NB4 (cell line): Measurements from ENCODE around the gene MND1.

Experiments
- DNase-seq: peaks from one replicate; pipeline ENCODE4 v3.0.0; 2010; ENCODE audit warnings: low read depth
- H3K4me3 ChIP-seq: one replicate; pipeline ENCODE4 v1.5.1; 2011; ENCODE audit warnings: mild to moderate bottlenecking, low read depth, low read length, moderate library complexity
- MAX ChIP-seq: IDR thresholded peaks from 2 replicates; pipeline ENCODE4 v1.6.1; 2011; ENCODE audit warnings: low read depth, low read length
- MYC ChIP-seq: IDR thresholded peaks from 2 replicates; pipeline ENCODE4 v1.6.1; 2011; ENCODE audit warnings: low read depth, low read length
- POLR2A ChIP-seq: IDR thresholded peaks from 2 replicates; pipeline ENCODE4 v1.6.1; 2011; ENCODE audit warnings: mild to moderate bottlenecking; ENCODE audit not compliant: insufficient read length; ENCODE audit errors: extremely low read depth
- TF ChIP-seq, protein P1 (sequence below): IDR thresholded peaks from one replicate; pipeline ENCODE4 v1.5.1; 2012; ENCODE audit warnings: low read depth, low read length

MND1 gene

GRCh38 chr4:153367092-153367491 is 22.6 kb downstream of the MND1 start:
- DNase-seq: no peak
- TF ChIP-seq POLR2A (no peak), MYC (no peak), MAX (no peak)
- TF ChIP-seq, protein P1, sequence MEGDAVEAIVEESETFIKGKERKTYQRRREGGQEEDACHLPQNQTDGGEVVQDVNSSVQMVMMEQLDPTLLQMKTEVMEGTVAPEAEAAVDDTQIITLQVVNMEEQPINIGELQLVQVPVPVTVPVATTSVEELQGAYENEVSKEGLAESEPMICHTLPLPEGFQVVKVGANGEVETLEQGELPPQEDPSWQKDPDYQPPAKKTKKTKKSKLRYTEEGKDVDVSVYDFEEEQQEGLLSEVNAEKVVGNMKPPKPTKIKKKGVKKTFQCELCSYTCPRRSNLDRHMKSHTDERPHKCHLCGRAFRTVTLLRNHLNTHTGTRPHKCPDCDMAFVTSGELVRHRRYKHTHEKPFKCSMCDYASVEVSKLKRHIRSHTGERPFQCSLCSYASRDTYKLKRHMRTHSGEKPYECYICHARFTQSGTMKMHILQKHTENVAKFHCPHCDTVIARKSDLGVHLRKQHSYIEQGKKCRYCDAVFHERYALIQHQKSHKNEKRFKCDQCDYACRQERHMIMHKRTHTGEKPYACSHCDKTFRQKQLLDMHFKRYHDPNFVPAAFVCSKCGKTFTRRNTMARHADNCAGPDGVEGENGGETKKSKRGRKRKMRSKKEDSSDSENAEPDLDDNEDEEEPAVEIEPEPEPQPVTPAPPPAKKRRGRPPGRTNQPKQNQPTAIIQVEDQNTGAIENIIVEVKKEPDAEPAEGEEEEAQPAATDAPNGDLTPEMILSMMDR: no peak
- H3K4me3 ChIP-seq: no peak overlapping the region

- TF ChIP-seq POLR2A: no peak
- TF ChIP-seq MYC: no peak
- TF ChIP-seq MAX: no peak
- TF ChIP-seq, protein P1: no peak
- H3K4me3 ChIP-seq: no peak overlapping the region
- DNase-seq: no peak
These were observed 24.5 kb downstream of the MND1 start for GRCh38 chr4:153369021-153369420.

DNA sequence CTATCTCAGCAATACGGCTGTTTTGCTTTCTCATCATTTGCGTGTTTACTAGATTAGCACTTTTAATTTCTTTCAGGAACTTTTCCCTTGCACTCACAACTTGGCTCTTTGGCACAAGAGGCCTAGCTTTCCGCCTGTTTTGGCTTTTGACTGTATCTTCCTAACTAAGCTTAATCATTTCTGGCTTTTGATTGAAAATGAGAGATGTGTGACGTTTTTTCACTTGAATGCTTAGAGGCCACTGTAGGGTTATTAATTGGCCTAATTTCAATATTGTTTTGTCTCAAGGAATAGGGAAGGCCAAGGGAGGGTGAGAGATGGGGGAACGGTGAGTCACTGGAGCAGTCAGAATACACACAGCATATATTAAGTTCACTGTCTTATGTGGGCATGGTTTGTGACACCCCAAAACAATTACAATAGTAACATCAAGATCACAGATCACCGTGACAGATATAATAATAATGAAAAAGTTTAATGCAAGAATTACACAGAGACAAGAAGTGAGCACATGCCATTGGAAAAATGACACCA is 27.3 kb downstream of the MND1 start:
- TF ChIP-seq POLR2A (no peak), MYC (no peak)
- TF ChIP-seq, protein P1: no peak

DNA sequence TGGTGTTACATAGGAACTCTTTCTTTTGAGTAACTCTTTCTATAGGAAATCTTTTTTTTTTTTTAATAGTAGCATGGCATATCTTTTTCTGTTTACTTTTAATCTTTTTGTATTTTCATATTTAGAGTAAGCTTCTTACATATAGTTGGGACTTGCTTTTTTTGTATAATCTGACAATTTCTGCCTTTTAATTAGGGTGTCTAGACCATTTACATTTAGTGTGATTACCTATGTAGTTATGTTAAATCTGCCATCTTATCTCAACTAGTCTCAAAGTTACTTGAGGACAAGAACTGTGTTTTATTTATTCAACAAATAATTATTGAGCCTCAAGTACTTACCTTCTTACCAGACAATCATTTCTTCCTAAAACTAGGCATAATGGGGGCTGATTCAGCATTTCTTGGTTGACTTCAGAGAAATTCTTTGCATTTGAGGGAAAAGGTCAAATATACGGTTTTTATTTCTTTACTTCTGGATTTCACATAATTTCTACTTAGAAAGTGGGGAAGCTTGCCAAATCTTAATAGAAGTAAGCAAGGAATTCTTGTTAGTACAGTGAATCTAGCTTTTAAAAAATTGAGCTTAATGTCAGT is 28.6 kb downstream of the MND1 start:
- TF ChIP-seq POLR2A (no peak), MAX (no peak), MYC (no peak)
- TF ChIP-seq, protein P1: no peak
- DNase-seq: no peak
- H3K4me3 ChIP-seq: no peak overlapping the region

More for the DNA sequence above, 27.3 kb downstream of the MND1 start:
- DNase-seq: no peak
- no peak overlapping the region for H3K4me3 ChIP-seq

DNA sequence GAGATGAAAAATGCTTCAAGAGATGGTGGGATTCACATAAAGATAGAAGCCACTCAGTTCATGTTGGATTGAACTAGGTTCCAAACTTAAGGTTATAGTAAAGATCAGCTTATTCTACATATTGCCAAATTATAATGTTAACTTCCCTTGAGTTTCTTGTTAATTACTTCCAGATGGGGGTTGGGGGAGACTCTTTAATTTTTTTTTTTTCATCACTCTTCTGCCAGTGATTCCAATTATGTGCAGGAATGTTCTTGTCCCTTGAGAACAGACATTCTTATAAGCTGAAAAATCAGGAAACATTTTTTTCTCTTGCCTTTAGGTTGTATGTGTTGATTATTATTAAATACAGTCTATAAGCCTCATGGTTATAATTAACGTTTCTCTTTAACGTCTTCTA is 30.0 kb downstream of the MND1 start:
- TF ChIP-seq MYC (no peak), MAX (no peak), POLR2A (no peak)
- TF ChIP-seq, protein P1: no peak
- DNase-seq: no peak
- no peak overlapping the region for H3K4me3 ChIP-seq

DNA sequence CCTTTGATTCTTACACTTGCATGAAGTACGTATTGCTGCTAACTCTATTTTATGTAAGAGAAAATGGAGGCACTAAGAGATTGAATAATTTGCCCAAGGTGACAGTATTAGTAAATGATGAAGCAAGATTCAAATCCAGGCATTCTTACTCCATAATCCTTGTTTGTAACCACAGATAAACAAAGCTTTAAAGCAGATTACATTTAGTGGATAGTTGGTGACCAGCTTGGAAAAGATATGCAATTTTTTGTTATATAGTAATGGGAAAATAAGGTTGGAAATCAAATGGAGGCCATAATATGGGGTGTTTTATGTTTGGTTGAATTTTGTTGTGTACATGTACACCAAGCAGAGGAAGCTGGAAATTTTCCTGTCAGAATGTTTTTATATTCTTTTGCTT is 30.8 kb downstream of the MND1 start:
- TF ChIP-seq POLR2A (no peak), MAX (no peak), MYC (no peak)
- TF ChIP-seq, protein P1: no peak
- H3K4me3 ChIP-seq: no peak overlapping the region
- DNase-seq: no peak
